Sigmoid colon (tissue), 4 donors: ENCODE results near the gene CORO6.

Source experiments
- EP300 ChIP-seq, 4 donors: sonication (generic); formaldehyde crosslinking; IDR thresholded peaks; one replicate each; pipeline ENCODE4 v1.6.1; 2017; ENCODE audit warnings: antibody characterized with exemption in 4 of 4
- POLR2A ChIP-seq, 2 donors: fragments of 450-650 bp; IDR thresholded peaks; one replicate each; pipeline ENCODE4 v1.6.1; 2016; ENCODE audit warnings: antibody characterized with exemption in 2 of 2, mild to moderate bottlenecking in 2 of 2, moderate library complexity in 2 of 2
- POLR2AphosphoS5 ChIP-seq, 4 donors: sonication (generic); formaldehyde crosslinking; IDR thresholded peaks; one replicate each; pipeline ENCODE4 v1.6.1; 2017; ENCODE audit warnings: antibody characterized with exemption in 4 of 4
- TF ChIP-seq, protein P1 (sequence below), 4 experiments: fragments of 450-650 bp in 3 of 4; fragments of 200-600 bp in 1 of 4; IDR thresholded peaks; one replicate each; pipeline ENCODE4 v1.5.1; 2016 to 2019; ENCODE audit warnings: antibody characterized with exemption in 4 of 4, mild to moderate bottlenecking in 3 of 4, moderate library complexity in 2 of 4

DNA sequence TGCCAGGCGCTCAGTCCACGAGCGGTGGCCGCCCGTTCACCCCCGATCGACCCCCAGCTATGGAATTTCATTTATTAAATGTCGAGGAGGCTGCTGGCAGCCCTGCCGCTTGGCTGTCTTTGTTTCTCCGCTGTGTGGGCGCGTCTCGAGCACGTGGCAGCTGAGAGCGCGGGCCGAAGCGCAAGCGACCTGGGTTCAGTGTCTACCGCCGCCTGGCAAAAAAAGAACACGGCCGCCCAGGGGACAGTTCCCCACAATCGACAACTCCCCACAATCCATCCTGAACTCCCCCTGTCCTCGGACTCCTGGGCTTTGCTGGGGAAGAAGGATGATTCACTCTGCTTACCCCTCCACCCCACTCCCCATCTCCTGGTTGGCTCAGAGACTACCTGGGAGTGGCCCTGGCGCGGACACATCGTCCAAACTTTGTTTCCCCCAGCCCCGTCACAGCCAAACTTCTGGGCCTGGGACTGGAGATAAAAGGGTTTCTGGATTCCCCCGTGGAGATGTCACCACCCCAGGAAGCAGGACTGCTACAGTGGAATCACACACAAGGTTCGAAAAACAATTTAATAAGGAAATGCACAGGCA, 31.5 kb downstream of the CORO6 start:
- TF ChIP-seq POLR2A (IDR thresholded peaks at IDR 0.05) (no peak), POLR2AphosphoS5 (IDR thresholded peaks at IDR 0.05) (no peak), EP300 (IDR thresholded peaks at IDR 0.05) (no peak)
- TF ChIP-seq, protein P1, sequence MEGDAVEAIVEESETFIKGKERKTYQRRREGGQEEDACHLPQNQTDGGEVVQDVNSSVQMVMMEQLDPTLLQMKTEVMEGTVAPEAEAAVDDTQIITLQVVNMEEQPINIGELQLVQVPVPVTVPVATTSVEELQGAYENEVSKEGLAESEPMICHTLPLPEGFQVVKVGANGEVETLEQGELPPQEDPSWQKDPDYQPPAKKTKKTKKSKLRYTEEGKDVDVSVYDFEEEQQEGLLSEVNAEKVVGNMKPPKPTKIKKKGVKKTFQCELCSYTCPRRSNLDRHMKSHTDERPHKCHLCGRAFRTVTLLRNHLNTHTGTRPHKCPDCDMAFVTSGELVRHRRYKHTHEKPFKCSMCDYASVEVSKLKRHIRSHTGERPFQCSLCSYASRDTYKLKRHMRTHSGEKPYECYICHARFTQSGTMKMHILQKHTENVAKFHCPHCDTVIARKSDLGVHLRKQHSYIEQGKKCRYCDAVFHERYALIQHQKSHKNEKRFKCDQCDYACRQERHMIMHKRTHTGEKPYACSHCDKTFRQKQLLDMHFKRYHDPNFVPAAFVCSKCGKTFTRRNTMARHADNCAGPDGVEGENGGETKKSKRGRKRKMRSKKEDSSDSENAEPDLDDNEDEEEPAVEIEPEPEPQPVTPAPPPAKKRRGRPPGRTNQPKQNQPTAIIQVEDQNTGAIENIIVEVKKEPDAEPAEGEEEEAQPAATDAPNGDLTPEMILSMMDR (IDR thresholded peaks at IDR 0.05): no peak
